NK-92 (cell line): Measurements from ENCODE around the gene NTM.
"Not testable (repeated sequence)": the region's sequence is repeated elsewhere in the genome, so short reads cannot be mapped to it uniquely, and the experiment has no call there.

Experiments used
- DNase-seq: peaks from one replicate; lab custom pipeline; 2025; ENCODE audit not compliant: unreplicated experiment; lab: John Stamatoyannopoulos, UW

The NTM gene

GRCh38 chr11:132358573-132358953, 988.1 kb downstream of the NTM start:
- no peak for DNase-seq

DNA sequence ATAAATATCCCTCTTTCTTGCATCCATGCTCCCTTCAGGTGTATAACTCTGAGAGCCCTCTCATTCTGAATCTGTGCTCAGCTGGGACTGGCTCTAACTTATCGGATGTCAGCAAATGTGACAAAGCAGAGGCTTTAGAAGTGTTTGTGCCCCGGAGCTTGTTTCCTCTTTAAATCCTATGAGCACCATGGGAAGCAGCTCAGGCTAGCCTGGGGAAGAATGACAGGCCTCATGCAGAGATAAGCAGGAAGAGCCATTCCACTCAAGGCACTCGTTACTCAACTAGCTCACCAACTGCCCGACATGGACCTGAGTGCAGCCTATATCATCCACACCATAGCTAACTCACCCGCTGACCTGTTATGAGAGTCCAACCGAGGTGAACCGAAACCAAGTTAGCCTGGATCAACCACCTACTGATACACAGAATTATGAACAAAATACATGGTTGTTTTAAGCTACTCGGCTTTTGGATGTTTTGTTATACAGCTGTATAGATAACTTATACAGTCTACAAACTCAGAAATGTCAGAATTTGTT, 990.7 kb downstream of the NTM start:
- no peak for DNase-seq

DNA sequence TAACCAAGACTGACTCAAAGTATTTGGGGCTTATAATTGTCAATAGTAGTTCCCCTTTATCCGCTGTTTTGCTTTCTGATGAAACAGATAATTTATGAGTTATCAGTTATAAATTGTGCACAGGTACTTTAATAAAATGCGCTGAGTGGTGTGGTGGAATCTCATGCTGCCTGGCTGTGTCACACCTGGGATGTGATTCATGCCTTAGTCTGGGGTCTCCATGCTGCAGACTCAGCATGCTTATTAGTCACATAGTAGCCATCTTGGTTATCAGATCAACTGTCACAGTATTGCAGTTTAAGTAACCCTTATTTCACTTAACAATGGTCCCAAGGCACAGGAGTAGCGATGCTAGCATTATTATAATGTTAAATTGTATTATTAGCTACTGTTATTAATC, 995.2 kb downstream of the NTM start:
- no peak for DNase-seq

GRCh38 chr11:132367293-132367692, 996.9 kb downstream of the NTM start:
- DNase-seq = no peak

DNA sequence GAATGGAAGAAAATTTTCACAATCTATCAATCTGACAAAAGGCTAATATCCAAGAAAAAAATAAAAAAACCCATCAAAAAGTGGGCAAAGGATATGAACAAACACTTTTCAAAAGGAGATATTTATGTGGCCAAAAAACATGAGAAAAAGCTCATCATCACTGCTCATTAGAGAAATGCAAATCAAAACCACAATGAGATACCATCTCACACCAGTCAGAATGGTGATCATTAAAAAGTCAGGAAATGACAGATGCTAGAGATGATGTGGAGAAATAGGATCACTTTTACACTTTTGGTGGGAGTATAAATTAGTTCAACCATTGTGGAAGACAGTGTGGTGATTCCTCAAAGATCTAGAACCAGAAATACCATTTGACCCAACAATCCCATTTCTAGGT, 999.7 kb downstream of the NTM start:
- DNase-seq = not testable (repeated sequence)

- DNase-seq = no peak
Observed at GRCh38 chr11:132373405-132374143, 1003.2 kb downstream of the NTM start.

GRCh38 chr11:132379540-132379939, 1009.1 kb downstream of the NTM start:
- DNase-seq = no peak
